GM23248 (cell line): ENCODE results near the gene TOMM6.

Experiments
- EZH2 ChIP-seq: fragments of 200-600 bp; sonication (generic); IDR thresholded peaks from 2 replicates; pipeline ENCODE4 v1.6.1; 2018; ENCODE audit warnings: antibody characterized with exemption, mild to moderate bottlenecking; ENCODE audit not compliant: insufficient read depth, poor library complexity, severe bottlenecking
- EZH2phosphoT487 ChIP-seq: fragments of 200-600 bp; sonication (generic); IDR thresholded peaks from 2 replicates; pipeline ENCODE4 v1.6.1; 2018; ENCODE audit warnings: antibody characterized with exemption, moderate library complexity, mild to moderate bottlenecking, low read depth; ENCODE audit not compliant: insufficient read depth

- no peak for TF ChIP-seq EZH2
- no peak for TF ChIP-seq EZH2phosphoT487
Measured at GRCh38 chr6:41743406-41744235, 43.9 kb upstream of the TOMM6 start.
